SU-DHL-6 (cell line): ENCODE data around the gene ADGRD2.

Experiments
- H2AFZ ChIP-seq: fragments of 200-600 bp; sonication (generic); 2 replicates; pipeline ENCODE4 v1.6.1; 2014; ENCODE audit warnings: low read depth, mild to moderate bottlenecking, moderate library complexity, mixed read lengths, antibody characterized with exemption, low read length; ENCODE audit not compliant: severe bottlenecking
- H3F3A ChIP-seq: fragments of 200-600 bp; shearing (Covaris generic); 2 replicates; pipeline ENCODE4 v1.6.0; 2016; ENCODE audit warnings: antibody characterized with exemption, mild to moderate bottlenecking; ENCODE audit not compliant: insufficient read depth
- H3K27ac ChIP-seq: fragments of 200-600 bp; sonication (generic); 2 replicates; pipeline ENCODE4 v1.5.1; 2016; ENCODE audit warnings: low read depth, mild to moderate bottlenecking, low read length, moderate library complexity, mixed read lengths
- H3K27me3 ChIP-seq: fragments of 200-600 bp; sonication (generic), shearing (Covaris generic); 2 replicates; pipeline ENCODE4 v1.6.0; 2014; ENCODE audit warnings: mild to moderate bottlenecking, low read length
- H3K36me3 ChIP-seq: fragments of 200-600 bp; sonication (generic); 2 replicates; pipeline ENCODE4 v1.6.1; 2014; ENCODE audit warnings: mild to moderate bottlenecking, low read length, mixed read lengths
- H3K4me2 ChIP-seq: fragments of 300-600, 200-600 bp; shearing (Covaris generic), sonication (generic); 2 replicates; pipeline ENCODE4 v1.6.0; 2014; ENCODE audit warnings: low read length, low read depth, mild to moderate bottlenecking; ENCODE audit not compliant: poor library complexity, severe bottlenecking
- H3K4me3 ChIP-seq: fragments of 200-600 bp; sonication (generic); 2 replicates; pipeline ENCODE4 v1.5.1; 2014; ENCODE audit warnings: antibody characterized with exemption, low read length, mild to moderate bottlenecking, mixed read lengths; ENCODE audit not compliant: insufficient read depth, poor library complexity, severe bottlenecking
- H3K79me2 ChIP-seq: fragments of 200-600 bp; sonication (generic); 2 replicates; pipeline ENCODE4 v1.6.1; 2014; ENCODE audit warnings: mild to moderate bottlenecking, low read length, moderate library complexity; ENCODE audit not compliant: insufficient read depth
- H3K9ac ChIP-seq: fragments of 200-600 bp; sonication (generic); 2 replicates; pipeline ENCODE4 v1.7.0; 2014; ENCODE audit warnings: mild to moderate bottlenecking, low read length
- H3K9me2 ChIP-seq: fragments of 200-600 bp; sonication (generic); replicated peaks from 2 replicates; pipeline ENCODE4 v1.6.1; 2014; ENCODE audit warnings: low read length; ENCODE audit not compliant: insufficient read depth
- H3K9me3 ChIP-seq: fragments of 200-600 bp; sonication (generic); 2 replicates; pipeline ENCODE4 v1.6.1; 2014; ENCODE audit warnings: low read length, mixed read lengths; ENCODE audit not compliant: insufficient read depth
- H4K20me1 ChIP-seq: fragments of 200-600 bp; sonication (generic); 2 replicates; pipeline ENCODE4 v1.6.1; 2014; ENCODE audit warnings: low read depth, mild to moderate bottlenecking, antibody characterized with exemption, low read length, moderate library complexity, mixed read lengths
- CTCF ChIP-seq: fragments of 200-600 bp; sonication (generic); IDR thresholded peaks from one replicate; pipeline ENCODE4 v1.5.1; 2017; ENCODE audit warnings: antibody characterized with exemption, mild to moderate bottlenecking, low read length, moderate library complexity; ENCODE audit not compliant: insufficient read depth, poor library complexity, severe bottlenecking
- EZH2phosphoT487 ChIP-seq: fragments of 200-600 bp; sonication (generic), shearing (Covaris generic); conservative IDR thresholded peaks from 2 replicates; pipeline ENCODE4 v1.6.1; 2018; ENCODE audit warnings: mild to moderate bottlenecking, antibody characterized with exemption, low read length, moderate library complexity, mixed read lengths

Gene ADGRD2

GRCh38 chr9:124462739-124463138 is 12.5 kb downstream of the ADGRD2 start:
- H3K4me3 ChIP-seq: no peak overlapping the region
- H3K4me2 ChIP-seq: no peak overlapping the region
- no peaks in the 10 kb centered on the region for H3F3A ChIP-seq
- no peaks in the 10 kb centered on the region for H4K20me1 ChIP-seq
- no peaks in the 10 kb centered on the region for H3K27me3 ChIP-seq
- H3K36me3 ChIP-seq: no peaks in the 10 kb centered on the region
- H3K9me3 ChIP-seq: no peaks in the 10 kb centered on the region
- no peak overlapping the region for H3K27ac ChIP-seq
- H3K9ac ChIP-seq: no peak overlapping the region
- no peaks in the 10 kb centered on the region for H3K79me2 ChIP-seq
- no peak overlapping the region for H2AFZ ChIP-seq
- no peaks in the 10 kb centered on the region for H3K9me2 ChIP-seq
- TF ChIP-seq CTCF: no peak
- TF ChIP-seq EZH2phosphoT487: no peak

- H2AFZ ChIP-seq: no peak overlapping the region
- no peaks in the 10 kb centered on the region for H3K79me2 ChIP-seq
- no peaks in the 10 kb centered on the region for H3K9me3 ChIP-seq
- H3K27me3 ChIP-seq: no peaks in the 10 kb centered on the region
- H3K4me2 ChIP-seq: no peak overlapping the region
- H3K9ac ChIP-seq: no peak overlapping the region
- no peaks in the 10 kb centered on the region for H4K20me1 ChIP-seq
- no peaks in the 10 kb centered on the region for H3K36me3 ChIP-seq
- no peaks in the 10 kb centered on the region for H3F3A ChIP-seq
- TF ChIP-seq CTCF (no peak), EZH2phosphoT487 (no peak)
- H3K9me2 ChIP-seq: no peaks in the 10 kb centered on the region
- no peak overlapping the region for H3K4me3 ChIP-seq
- no peak overlapping the region for H3K27ac ChIP-seq
Measured at GRCh38 chr9:124465736-124466135, 15.5 kb downstream of the ADGRD2 start.

- Histone ChIP-seq H3K9me2 (no peaks in the 10 kb centered on the region), H3K4me3 (no peak overlapping the region), H3K27me3 (no peaks in the 10 kb centered on the region), H3K79me2 (no peaks in the 10 kb centered on the region), H3K4me2 (no peak overlapping the region), H3F3A (no peaks in the 10 kb centered on the region), H3K9ac (no peak overlapping the region), H3K27ac (no peak overlapping the region), H2AFZ (no peak overlapping the region), H4K20me1 (no peaks in the 10 kb centered on the region), H3K9me3 (no peaks in the 10 kb centered on the region), H3K36me3 (no peaks in the 10 kb centered on the region)
- TF ChIP-seq CTCF: no peak
- TF ChIP-seq EZH2phosphoT487: no peak
Measured at GRCh38 chr9:124467410-124468060, 17.3 kb downstream of the ADGRD2 start.
